H54 (cell line): ENCODE data around the gene PUSL1.

Experiments
- DNase-seq: peaks from one replicate; pipeline ENCODE4 v3.0.0; 2011; ENCODE audit warnings: low spot score, mixed read lengths; ENCODE audit not compliant: insufficient read length
- FAIRE-seq: peaks from 3 replicates; lab custom pipeline; 2011; peaks lifted over from hg19 to GRCh38; lab: Jason Lieb, UNC
- POLR2A ChIP-seq: IDR thresholded peaks from 2 replicates; pipeline ENCODE4 v1.6.1; 2011; ENCODE audit warnings: low read depth, mild to moderate bottlenecking, low read length

PUSL1 gene

GRCh38 chr1:1272341-1273208 is 35.8 kb upstream of the PUSL1 start:
- no peak for DNase-seq
- FAIRE-seq: no peak
- no peak for TF ChIP-seq POLR2A

GRCh38 chr1:1273209-1273511 is 35.2 kb upstream of the PUSL1 start:
- FAIRE-seq (no peak), DNase-seq (no peak)
- TF ChIP-seq POLR2A: no peak

- DNase-seq (peak; percentile 77), FAIRE-seq (no peak)
- TF ChIP-seq POLR2A: peak; percentile 26; the same call in 1 of the 2 replicates
Observed at GRCh38 chr1:1273512-1274298, 34.7 kb upstream of the PUSL1 start, which contains the start of gene UBE2J2. Gene UBE2J2 (minus strand): TSS chr1:1273854. CDS start chr1:1267992, 5,862 bp downstream.

DNA sequence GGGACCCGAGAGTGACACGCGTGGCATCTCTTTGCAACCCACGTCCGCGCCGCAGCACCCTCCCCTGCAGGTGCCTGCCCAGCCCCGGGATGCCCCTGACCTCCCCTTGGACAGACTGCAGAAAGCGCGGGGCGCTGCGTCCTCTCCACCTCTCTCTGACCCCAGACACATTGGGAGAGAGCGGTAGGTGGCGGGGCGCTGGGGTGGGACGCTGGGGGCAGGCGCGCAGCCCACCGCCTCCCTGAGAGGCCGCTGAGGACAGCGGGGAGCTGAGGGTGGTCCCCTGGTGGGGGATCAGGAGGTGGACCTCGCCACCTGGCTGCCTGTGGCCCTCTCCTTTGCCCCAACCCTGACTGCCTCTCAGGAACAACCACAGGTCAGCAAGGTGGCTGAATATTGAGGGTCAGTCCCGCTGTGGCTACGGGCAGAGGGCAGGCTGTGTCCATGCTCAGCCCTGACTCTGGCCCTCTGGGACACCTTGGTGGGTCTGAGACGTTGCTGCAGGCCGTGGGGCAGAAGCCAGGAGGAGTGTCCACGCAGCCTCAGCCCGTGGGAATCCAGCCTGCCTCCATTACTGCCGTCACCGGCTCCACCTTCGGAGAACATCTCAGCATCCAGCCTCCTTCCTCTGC is 34.0 kb upstream of the PUSL1 start:
- FAIRE-seq (no peak), DNase-seq (no peak)
- TF ChIP-seq POLR2A: no peak

- FAIRE-seq (no peak), DNase-seq (no peak)
- no peak for TF ChIP-seq POLR2A
Observed at GRCh38 chr1:1274931-1275431, 33.4 kb upstream of the PUSL1 start.

GRCh38 chr1:1275836-1276235 is 32.6 kb upstream of the PUSL1 start:
- FAIRE-seq (no peak), DNase-seq (no peak)
- TF ChIP-seq POLR2A: no peak

GRCh38 chr1:1278620-1279019 is 29.8 kb upstream of the PUSL1 start:
- no peak for TF ChIP-seq POLR2A
- DNase-seq (no peak), FAIRE-seq (no peak)

GRCh38 chr1:1279028-1279427 is 29.4 kb upstream of the PUSL1 start:
- no peak for DNase-seq
- no peak for FAIRE-seq
- TF ChIP-seq POLR2A: no peak

DNA sequence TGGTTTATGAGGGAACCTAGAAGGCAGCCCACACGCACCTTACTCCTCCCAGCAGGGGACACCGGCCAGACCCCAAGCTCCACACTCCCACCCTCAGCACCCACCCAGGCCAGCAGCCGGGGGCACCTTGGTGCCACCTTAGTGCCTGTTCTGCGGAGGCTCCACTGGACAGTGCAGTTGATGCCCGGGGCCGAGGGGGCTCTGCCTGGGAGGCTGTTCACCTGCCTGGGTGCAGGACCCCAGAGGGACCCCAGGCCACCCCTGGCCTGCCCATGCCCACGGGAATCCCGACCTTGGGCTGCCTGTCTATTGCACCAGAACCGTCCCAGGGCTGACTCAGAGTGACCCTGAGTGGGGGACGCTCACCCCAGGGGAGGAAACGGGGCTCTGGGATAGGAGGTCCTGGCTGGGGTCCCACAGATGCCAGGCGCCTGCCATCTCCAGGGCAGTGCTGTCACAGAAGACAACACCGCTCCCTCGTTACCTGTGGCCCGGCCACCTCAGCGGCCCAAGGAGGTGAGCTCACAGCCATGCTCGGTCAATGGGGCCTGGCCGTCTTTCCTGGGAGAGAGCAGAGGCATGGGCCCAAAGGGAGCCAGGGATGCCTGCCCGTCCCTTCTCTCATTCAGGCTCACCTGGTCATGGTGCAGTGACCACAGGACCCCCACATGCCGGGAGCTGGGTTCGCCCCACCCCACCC is 27.5 kb upstream of the PUSL1 start:
- TF ChIP-seq POLR2A: no peak
- DNase-seq: no peak
- no peak for FAIRE-seq

DNA sequence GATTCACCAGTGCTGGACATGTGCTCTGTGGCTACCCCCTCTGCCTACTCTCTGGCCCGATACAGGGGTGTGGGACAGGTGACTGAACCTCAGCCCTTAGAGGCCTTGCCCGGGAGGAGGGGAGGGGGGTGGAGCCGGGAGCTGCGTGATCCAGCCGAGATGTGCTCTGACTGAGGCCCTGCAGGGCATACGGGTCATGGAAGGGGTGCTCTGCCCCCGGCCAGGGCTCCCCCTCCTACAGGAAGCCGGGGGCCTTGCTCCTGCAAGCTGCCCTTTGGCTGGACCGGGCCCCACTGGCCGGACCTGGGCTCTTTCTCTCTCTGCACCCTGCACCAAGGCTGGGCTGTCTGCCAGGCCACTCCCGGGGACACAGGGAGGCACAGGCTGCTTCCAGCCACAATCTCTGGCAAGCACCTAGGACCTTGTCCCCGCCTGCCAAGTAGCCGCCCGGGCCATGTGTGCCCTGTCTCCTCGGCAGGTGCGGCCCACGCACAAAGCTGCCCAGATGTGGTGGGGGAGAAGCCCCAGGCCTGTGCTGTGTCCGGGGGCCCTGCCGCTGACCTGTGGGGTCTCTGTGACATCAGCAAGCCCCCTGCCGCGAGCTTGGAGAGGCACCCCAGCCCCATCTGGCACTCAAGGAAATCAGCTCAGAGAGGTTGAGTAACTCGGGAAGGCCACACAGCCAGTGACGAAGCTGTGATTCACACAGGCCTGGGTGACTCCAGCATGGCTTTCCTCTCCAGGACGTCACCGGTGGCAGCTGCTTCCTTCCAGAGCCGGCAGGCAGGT is 26.7 kb upstream of the PUSL1 start:
- no peak for FAIRE-seq
- no peak for TF ChIP-seq POLR2A
- DNase-seq: peak; percentile 91

DNA sequence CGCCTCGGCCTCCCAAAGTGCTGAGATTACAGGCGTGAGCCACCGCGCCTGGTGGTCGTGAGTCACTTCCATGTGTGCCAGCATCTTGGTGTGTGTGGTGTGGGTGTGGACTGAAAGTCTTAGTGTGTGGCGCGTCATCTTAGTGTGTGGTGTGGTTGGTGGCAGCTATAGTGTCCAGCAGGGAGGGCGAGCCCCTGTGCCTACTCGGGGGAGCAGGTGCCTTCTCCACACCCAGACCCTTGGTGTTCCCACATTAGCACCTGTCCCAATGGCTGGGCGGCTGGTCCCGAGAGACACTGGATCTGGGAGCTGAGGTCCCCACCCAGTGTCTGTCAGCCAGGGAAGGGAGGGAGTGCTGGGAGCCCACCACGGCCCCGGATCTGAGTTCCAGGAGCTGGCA is 25.4 kb upstream of the PUSL1 start:
- no peak for FAIRE-seq
- no peak for TF ChIP-seq POLR2A
- no peak for DNase-seq

DNA sequence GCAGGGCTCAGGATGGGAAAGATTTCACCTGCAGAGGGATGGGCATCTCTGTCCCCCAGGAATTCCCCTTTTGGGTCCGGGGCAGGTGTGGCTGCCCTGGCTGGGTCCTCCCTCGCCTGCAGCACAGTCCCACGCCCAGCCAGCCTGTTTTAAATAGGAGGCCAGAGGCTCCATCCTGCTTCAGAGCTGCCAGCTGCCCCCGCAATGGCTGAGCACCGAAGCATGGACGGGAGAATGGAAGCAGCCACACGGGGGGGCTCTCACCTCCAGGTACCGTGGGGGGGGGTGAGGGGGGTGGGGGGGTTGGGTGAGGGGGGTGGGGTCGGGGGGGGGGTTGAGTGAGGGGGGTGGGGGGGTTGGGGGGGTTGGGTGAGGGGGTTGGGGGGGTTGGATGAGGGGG is 24.6 kb upstream of the PUSL1 start:
- DNase-seq: no peak
- FAIRE-seq: no peak
- no peak for TF ChIP-seq POLR2A

GRCh38 chr1:1284221-1285101 is 23.9 kb upstream of the PUSL1 start:
- FAIRE-seq: no peak

More at GRCh38 chr1:1284221-1285101, 23.9 kb upstream of the PUSL1 start:
- DNase-seq: no peak
- no peak for TF ChIP-seq POLR2A
